Colon (tissue), 2 donors: ENCODE data around the gene RASGRF2.
"Not testable (repeated sequence)": the region's sequence is repeated elsewhere in the genome, so short reads cannot be mapped to it uniquely, and the experiment has no call there.

Experiments
- FAIRE-seq: peaks from 2 replicates; lab custom pipeline; 2012; peaks lifted over from hg19 to GRCh38; lab: Jason Lieb, UNC
- donor health status: control.
- donor health status: control.

Gene RASGRF2

GRCh38 chr5:81021951-81022687, 62.0 kb downstream of the RASGRF2 start:
- no peak for FAIRE-seq

- no peak for FAIRE-seq
Measured at GRCh38 chr5:81022688-81023084, 62.5 kb downstream of the RASGRF2 start.

- FAIRE-seq = no peak
Measured at GRCh38 chr5:81023261-81023970, 63.3 kb downstream of the RASGRF2 start.

GRCh38 chr5:81027481-81028058, 67.4 kb downstream of the RASGRF2 start:
- FAIRE-seq = no peak

DNA sequence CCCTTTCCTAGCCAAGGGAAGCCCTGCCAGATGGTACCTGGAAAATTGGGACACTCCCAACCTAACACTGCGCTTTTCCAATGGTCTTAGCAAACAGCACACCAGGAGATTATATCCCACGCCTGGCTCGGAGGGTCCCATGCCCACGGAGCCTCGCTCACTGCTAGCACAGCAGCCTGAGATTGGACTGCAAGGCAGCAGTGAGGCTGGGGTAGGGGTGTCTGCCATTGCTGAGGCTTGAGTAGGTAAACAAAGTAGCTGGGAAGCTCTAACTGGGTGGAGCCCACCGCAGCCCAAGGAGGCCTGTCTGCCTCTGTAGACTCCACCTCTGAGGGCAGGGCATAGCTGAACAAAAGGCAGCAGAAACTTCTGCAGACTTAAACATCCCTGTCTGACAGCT, 68.7 kb downstream of the RASGRF2 start:
- not testable (repeated sequence) for FAIRE-seq

GRCh38 chr5:81029736-81030135, 69.6 kb downstream of the RASGRF2 start:
- FAIRE-seq = not testable (repeated sequence)

DNA sequence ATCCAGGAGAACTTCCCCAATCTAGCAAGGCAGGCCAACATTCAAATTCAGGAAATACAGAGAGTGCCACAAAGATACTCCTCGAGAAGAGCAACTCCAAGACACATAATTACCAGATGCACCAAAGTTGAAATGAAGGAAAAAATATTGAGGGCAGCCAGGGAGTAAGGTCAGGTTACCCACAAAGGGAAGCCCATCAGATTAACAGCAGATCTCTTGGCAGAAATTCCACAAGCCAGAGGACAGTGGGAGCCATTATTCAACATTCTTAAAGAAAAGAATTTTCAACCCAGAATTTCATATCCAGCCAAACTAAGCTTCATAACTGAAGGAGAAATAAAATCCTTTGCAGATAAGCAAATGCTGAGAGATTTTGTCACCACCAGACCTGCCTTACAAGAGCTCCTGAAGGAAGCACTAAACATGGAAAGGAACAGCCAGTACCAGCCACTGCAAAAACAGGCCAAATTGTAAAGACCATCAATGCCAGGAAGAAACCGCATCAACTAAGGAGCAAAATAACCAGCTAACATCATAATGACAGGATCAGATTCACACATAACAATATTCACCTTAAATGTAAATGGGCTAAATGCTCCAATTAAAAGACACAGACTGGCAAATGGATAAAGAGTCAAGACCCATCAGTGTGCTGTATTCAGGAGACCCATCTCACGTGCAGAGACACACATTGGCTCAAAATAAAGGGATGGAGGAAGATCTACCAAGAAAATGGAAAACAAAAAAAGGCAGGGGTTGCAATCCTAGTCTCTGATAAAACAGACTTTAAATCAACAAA, 70.3 kb downstream of the RASGRF2 start:
- FAIRE-seq = not testable (repeated sequence)

DNA sequence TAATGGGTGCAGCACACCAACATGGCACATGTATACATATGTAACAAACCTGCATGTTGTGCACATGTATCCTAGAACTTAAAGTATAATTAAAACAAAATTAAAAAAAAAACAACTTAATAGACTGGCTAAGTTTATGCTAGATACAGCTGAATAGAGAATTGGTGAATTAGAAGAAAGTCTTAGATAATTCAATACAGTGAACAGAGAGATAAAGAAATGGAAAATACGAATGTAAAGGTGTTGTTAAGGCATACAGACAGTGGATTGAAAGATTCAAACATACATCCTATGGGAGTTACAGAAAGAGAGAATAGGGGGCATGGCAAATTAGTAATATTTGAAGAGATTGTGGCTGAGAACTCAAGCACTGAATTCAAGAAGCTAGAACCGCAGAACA, 75.4 kb downstream of the RASGRF2 start:
- FAIRE-seq = no peak

- no peak for FAIRE-seq
Measured at GRCh38 chr5:81038495-81038894, 78.3 kb downstream of the RASGRF2 start.

DNA sequence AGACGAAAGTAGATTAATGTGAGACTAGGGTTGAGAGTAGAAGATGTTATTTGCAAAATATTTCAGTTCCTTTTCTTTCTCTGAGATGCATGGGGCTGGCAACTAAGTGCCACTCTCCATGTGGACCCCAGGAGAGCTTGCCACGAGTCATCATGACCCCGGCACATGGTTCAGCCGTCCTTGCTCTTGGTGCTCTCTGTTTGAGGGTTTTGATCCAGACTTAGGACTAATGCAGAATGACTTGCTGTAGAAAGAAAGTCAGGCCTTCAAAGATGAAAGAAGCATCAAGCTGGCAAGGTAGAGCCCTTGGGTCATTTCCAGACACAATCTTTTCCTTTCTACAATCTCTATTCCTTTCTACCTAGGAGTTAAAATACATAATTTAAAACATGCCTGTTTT, 84.7 kb downstream of the RASGRF2 start:
- FAIRE-seq = no peak

DNA sequence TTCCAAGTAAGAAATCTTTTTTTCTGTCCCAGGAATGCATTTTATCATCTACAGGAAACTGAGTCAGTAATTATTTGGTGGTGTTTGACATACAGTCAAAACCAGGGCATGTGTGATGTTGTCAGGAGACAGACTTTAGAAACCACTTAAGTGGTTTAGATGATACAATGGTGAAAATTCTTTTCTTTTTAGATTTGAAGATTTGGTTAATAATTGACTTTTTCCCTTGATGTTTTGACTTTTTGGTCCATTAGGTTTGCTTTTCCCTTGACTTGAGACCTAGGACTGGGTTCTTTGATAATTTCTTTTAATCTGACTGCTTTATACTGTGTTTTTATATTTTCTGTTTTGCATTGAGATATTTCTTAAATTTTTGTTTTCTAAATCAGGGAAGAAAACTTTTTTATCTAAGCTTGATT, 85.2 kb downstream of the RASGRF2 start:
- no peak for FAIRE-seq

- FAIRE-seq = no peak
Measured at GRCh38 chr5:81046041-81046440, 85.9 kb downstream of the RASGRF2 start.

DNA sequence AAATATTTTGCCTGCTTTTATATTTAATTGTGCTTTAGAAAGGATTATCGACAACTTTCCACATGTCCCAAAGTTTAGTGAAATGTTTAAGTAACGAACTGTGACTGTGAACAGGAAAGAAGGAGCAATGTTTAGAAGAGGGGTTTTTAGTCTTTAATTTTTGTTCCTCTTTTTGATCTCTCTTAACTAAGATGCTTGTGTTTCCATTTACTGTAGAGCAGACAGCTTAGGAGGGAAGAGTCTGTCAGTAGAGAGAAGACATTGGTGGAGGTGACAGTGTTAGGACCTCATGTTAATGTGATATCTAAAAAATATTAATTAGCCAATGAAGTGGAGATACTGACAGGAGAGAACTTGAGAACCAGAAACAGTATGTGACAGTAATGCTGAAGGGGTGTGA, 92.2 kb downstream of the RASGRF2 start:
- no peak for FAIRE-seq

DNA sequence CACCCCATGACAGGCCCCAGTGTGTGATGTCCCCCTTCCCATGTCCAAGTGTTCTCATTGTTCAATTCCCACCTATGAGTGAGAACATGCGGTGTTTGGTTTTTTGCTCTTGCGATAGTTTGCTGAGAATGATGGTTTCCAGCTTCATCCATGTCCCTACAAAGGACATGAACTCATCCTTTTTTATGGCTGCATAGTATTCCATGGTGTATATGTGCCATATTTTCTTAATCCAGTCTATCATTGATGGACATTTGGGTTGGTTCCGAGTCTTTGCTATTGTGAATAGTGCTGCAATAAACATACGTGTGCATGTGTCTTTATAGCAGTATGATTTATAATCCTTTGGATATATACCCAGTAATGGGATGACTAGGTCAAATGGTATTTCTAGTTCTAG, 93.1 kb downstream of the RASGRF2 start:
- not testable (repeated sequence) for FAIRE-seq

- FAIRE-seq = no peak
Measured at GRCh38 chr5:81058121-81058520, 98.0 kb downstream of the RASGRF2 start.

GRCh38 chr5:81065492-81065891, 105.3 kb downstream of the RASGRF2 start:
- FAIRE-seq = no peak

DNA sequence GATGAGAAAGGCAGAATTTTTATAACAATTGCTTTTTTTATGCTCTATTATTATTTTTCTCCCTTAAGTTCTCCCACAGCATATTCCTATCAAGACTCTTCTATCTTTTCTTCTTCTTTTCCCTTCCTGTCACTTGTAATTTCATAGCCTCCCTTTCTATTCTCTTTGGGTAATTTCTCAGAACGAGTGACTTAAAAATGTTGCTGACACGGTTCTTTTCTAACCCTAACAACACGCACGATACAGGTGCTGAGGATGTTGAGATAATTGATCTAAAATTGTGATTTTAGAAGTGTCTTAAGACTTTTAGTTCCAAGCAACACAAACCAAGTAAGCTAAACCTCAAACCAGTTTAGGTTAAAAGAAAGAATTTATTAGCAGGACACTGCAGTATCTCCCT, 105.9 kb downstream of the RASGRF2 start:
- FAIRE-seq = no peak

DNA sequence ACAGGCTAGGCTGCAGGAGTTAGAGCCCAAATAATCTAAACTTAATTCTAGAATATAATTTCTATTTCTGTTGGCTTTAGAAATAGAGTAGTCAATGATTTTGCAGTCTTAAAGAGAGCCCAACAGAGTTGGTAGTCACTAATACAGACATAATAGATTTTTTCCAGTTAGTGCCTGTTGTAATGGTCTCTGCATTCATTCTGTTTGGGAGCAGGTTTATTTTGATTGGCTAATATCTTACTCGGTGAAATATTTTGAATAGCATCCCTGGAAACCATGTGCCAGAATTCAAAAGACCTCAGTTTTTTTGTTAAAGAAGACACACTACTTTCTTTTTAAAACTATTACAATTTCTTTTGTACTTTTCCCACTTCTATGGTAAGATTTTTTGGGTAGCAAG, 107.2 kb downstream of the RASGRF2 start:
- FAIRE-seq = no peak

- no peak for FAIRE-seq
Measured at GRCh38 chr5:81068063-81068462, 107.9 kb downstream of the RASGRF2 start.

GRCh38 chr5:81068635-81069034, 108.5 kb downstream of the RASGRF2 start:
- FAIRE-seq = no peak

DNA sequence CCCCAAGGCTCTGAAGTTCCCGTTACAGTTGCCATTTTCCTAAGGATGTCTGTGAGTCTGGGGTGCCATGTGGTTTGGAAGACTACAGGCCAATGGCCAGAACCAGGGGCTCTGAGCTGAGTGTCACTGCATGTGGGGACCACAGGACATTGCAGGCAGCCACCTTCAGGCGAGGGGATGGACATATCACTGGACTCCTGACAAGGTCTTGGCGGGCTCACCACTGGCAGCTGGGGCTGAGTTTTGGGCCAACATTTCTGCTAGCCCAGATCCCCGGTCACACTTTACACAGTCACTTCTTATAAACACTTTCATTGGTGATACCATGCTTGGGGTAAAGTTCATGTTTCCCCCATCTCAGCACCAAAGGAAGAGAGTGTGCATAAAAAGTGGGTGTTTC, 109.8 kb downstream of the RASGRF2 start:
- FAIRE-seq = no peak

DNA sequence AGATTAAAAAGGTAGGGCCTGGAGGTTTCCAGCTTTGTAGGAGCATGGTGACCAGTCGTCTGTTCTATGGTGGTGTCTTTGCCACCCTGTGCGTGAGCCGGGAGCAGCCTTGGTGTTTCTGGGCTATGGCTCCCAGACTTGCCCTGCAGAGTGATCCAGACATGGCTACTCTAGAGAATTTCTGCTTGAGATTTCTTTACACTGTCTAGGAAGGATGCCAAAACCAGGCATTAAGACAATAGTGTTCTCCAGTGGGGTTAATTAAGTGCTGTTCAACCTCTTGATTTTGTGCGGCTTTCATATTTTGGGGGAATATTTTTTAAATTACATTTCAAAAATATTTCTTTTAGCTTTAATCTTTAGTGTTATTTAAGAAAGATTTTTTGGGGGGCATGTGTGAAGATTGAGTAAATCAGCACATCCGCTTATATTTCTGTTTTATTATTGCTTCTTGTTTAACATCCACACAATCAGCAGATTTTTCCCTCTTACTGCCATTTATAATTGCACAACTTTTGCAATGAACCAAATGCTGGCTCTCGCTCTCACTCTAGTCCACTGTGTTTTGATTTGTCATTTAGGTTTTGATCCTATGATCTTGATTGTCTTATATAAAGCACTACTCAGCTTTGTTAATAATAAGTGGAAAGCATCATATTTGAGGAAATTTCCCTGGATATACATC, 110.5 kb downstream of the RASGRF2 start:
- no peak for FAIRE-seq
